ENCODE data around the gene AGXT. TPM values are rescaled to one million over a fixed set of nuclear protein-coding genes. Genes with fewer than 3 reads are reported as not detected.

Gene AGXT
- polyA plus RNA-seq, 10 donors = 0.08 to 0.11 TPM; not detected in 8

DNA sequence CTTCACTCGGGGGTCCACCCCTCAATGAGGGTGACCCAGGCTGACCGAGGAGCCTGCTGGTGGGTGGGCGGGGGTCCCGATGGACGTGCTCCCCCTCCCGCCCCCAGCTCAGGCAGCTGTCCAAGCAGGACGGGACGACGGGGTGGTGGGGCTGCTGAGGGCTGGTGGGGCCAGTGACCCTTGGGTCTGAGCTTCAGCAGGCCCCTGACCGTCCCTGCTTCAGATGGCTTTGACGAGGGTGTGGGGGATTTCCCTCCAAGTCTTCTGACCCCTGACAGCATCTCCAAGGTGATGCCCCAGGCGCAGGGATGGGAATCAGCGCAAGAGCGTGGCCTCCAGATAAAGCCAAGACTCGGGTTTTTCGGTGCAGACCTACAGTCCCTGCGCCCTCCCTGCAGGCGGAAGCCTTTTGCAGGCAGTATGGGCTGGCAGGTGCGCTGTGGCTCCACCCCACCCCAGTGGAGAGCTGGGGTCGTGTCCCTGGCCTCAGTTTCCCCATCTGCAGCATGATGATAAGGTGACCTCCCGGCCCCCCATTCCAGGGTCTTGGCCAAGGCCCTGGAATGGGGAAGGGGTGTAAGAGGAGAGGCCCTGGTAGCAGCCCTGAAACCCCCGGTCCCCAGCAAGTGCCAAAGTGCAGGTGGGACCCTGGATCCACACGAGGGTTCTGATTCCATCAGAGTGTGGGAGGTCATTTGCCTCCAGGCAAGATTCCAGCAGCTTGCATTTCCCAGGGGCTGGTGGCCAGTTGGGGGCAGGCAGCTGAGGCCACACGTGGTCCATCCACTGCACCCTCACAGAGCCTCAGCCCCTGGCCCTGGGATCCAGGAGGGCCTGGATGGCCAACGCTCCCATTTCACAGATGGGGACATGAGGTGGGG is 46.3 kb downstream of the AGXT start:
- peak in 1 of 3 donors; percentile 39 for DNase-seq

- DNase-seq = peak in 1 of 3 donors; percentile 46
Observed at GRCh38 chr2:240915526-240916341, 47.1 kb downstream of the AGXT start.

- DNase-seq = peak; percentile 57 to 86 (median 80)
Observed at GRCh38 chr2:240916571-240917008, 48.0 kb downstream of the AGXT start.

DNA sequence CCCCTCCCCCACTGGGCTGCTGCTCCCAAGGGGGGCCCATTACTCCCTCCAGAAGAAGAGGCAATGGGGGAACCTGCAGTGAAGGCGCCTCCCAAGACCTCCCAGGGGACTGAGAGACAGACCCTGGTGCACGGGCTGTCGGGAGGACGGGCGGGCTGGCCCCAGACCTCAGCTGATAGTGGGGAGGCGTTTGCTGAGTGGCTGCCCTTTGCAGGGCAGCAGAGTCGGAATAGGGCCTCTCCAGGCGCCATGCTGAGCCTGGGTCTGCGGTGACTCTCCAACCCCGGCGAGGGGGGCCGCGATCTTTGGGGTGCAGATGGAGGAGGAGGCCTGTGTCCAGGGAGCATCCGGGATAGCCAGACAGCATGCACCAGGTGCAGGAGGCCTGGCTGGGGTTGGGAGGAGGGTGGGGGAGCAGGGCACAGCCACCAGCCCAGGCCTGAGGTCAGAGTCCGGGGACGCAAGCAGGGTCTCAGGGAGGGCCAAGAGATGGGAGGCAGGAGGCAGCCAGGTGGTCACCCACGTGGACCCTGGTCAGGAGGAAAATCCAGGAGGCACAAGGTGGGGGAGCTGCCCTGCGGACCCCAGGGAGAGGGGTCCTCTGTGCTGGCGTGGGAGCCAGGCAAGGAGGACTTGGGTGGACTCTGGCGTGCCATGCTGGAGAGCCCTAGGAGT is 48.5 kb downstream of the AGXT start:
- DNase-seq = no peak

DNA sequence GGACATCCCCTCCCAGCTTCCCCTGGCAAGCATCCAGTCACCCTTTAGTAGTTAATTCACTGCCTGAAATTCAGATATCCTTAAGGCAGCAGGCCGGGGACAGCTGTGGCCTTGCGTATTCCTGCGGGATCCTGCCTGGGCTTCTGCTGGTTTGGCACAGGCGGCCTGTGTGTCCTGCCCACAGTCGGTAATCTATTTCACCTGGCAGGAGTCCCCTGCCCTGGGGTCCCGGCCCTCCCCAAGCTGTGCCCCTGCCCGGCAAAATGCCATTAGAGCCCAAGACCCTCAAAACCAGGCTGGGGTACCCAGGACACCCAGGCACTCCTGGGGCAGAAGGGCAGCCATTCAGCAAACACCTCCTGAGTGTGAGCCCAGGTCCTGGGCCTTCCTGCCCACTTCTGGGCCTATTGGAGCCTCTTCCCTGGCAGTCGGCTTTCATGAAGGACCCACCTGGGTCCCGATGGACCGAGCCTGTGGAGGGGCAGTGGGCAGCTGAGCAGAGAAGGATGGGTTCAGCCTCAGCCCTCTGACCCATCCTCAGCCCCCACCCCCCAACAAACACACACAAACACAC is 49.1 kb downstream of the AGXT start:
- peak in 1 of 3 donors; percentile 48 for DNase-seq

DNA sequence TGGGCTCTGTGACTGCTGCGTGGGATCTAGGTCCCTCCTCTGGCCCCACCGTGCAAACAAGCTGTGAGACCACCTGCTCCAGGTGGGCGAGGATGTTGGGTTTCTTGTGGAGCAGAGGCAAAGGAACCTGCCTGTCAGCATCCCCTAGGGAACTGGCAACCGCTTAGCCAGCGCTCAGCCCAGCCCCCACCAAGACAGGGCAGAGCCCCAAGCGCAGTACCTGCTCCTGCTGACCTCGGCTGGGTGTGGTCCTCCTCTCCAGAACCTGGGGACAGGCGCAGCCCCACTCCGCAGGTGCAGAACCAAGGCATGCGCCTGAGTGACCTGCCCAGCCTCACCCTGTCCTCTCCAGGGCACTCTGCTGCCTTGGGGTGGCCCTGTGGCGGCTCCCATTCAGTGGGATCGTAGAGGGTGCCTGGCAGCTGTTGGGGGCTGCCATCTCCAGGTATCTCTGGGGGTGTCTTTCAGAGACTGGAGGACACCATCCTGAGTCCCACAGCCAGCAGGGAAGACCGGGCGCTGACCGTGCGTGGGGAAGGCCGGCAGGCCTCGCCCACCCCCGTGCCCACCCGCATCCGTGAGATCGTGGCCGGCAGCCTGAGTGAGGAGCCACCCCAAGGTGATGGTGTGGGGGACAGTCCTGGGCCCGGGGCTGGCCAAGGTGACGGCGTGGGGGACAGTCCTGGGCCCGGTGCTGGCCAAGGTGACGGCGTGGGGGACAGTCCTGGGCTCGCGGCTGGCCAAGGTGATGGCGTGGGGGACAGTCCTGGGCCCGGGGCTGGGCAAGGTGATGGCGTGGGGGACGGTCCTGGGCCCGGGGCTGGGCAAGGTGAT is 49.9 kb downstream of the AGXT start:
- DNase-seq = no peak

DNA sequence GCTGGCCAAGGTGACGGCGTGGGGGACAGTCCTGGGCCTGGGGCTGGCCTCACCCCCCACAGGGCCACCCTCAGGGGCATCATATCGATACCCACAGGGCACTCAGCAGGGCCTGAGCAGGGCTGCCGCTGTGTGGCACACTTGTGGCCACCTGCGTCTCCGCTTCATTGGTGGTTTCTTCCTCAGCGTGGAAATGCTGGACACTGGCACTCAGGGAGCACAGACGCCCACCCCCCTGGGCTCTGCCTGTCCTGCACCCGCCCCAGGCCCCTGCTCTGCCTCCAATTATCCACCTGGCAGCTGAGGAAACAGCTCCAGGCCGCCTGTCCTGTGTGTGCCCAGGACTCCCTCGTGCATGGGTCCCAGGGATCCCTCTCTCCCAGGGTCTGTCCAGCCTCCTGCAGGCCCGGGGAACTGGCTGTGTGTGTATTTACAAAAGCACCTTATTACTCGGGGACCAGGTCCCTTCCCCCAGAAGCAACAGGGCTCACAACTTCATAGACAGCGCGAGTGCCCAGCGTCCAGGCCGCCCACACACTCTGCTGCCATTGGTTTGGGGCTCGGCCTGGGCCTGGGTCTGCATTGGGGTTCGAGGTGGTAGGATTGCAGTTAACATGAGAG is 50.6 kb downstream of the AGXT start:
- DNase-seq = no peak

DNA sequence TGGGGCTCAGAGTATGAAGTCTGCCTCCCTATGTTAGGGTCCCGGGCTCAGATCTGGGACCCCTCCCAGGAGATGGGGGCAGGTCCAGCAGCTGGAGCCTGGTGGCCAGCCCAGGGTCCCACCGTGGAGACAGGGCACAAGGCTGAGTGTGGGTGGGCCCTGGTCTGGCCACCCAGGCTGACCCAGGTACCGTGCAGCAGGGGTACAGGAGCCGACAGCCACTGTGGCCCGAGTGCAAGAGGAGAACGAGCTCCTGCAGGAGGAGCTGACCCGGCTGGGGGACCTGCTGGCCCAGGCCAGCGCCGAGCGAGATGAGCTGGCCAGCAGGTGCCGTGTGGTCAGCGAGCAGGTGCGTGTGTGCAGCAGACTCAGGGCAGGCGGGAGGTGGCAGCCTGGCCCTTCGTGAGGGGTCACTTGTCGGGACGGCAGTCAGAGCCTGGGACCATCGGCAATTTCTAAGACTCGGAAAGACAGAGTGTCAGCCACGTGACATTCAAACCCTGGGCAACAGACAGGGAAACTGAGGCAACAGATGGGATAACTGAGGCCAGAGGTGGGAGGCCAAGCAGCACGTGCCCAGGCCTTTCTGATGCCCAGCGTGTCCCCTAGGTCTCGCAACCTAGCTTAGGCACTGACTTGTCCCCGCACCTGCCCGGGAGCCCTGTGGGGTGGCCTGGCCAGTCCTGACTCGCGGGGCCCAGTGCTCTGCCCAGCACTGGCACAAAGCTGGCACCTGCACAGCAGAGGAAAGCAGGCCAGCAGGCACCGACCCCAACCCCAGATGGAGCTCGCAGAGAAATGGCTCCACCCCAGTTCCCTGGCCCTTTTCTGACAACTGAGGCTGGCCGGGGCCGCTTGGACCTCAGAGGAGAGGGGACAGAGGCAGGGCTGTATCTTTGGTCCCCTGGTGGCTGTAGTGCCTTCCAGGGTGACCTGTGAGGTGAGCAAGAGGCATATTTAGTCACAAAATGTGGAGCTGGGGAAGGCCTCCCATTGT is 51.5 kb downstream of the AGXT start:
- no peak for DNase-seq

DNA sequence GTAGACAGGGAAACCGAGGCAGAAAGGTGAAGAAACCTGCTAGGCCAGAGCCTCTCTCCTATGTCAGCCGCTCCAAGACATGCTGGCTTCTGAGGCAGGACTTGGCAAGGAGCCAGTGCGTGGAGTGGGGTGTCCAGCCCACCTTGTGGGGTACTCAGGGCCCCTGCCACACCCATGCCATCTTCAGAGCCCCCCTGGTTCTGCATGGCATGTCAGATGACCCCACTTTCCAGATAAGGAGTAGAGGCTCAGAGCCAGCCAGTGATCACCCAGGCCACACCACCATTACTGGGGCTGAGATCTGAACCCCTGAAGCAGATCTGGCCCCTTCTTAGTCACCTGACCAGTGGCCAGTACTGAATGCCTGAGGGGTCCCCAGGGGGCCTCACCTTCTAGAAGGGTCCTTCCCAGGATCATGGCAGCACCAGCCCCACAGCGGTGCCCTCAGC is 52.2 kb downstream of the AGXT start:
- DNase-seq = no peak

GRCh38 chr2:240921311-240921994 is 52.8 kb downstream of the AGXT start:
- DNase-seq = peak in 2 of 3 donors; percentile 47 to 87

- DNase-seq = no peak
Observed at GRCh38 chr2:240921995-240922244, 53.3 kb downstream of the AGXT start.

GRCh38 chr2:240922245-240922981 is 53.8 kb downstream of the AGXT start:
- no peak for DNase-seq

DNA sequence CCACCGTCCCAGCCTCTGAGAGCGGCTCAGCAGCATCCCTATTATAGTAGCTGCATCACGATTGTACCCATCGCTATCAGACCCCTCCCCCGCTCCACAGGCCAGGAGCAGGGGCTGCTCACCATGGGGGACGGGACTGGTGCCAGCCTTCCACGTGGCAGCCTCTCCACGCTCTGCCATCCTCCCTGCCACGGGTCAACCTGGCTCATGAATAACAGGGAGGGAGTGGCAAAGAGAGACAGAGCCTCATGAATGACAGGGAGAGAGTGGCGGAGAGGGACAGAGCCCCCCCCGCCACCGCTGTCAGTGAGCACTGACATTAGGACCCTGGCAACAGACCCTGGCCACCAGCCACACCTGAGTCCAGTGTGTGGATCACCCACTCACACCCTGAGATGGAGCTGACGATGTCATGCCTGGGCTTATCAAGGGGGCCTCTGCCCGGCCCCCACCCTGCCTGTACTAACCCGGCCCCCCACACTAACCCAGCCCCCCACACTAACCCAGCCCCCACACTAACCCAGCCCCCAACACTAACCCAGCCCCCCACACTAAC is 54.4 kb downstream of the AGXT start:
- no peak for DNase-seq

GRCh38 chr2:240925191-240925567 is 56.6 kb downstream of the AGXT start:
- DNase-seq = no peak

DNA sequence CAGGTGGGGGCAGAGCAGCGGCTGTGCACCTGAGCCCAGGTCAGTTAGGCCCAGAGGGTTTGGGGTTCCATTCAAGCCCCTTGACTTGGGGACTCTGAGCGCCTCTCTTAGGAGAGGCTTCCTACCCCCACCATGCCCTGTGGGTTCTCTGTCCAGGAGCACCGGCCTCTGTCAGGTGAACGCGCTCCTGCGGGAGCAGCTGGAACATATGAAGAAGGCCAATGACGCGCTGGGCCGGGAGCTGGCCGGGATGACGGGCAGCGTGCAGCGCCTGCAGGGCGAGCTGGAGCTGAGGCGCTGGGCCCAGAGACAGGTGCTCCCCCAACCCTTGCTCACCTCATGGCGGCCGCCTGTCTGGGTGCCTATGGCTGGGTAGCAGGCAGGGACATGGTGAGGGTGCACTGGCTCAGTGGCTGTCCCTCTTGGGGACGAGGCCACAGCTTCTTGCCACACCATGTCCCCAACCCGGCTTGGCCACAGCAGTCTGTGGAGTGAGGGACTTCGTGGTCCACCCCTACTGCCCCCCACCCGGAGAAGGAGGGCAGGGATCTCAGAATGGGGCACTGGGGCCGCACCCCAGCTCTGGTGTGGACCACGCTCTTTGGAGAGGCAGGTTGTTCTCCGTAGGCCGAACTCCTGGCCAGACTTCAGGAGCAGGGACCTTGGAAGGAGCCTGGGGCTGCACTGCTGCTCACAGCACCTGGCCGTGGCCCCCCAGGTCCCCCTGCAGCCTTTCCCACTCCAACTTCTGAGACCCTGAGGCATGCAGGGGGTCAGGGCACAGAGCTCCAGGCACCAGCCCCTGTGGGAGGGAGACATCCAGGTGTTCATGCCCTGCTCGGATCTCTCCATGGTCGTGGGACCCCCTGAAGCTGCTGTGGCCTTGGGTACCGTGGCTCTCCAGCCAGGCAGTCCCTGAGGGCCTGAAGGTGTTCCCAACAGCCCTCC is 57.2 kb downstream of the AGXT start:
- no peak for DNase-seq
